Cardiac fibroblast (primary cell): ENCODE data around the gene SLC22A17.

ENCODE experiments used
- DNase-seq, 2 donors: peaks; one replicate each; pipeline versions ENCODE4 v3.0.0 to v3.0.0-alpha.2; 2010; ENCODE audit warnings: low read depth in 2 of 2
- H3K4me3 ChIP-seq, 2 donors: replicated peaks in 1 of 2; 1 replicate in 1 of 2; 2 replicates in 1 of 2; pipeline ENCODE4 v1.5.1; 2011; ENCODE audit warnings: low read depth in 2 of 2, low read length in 2 of 2, mild to moderate bottlenecking in 2 of 2, moderate library complexity in 1 of 2
- TF ChIP-seq, protein P1 (sequence below): IDR thresholded peaks from one replicate; pipeline ENCODE4 v1.5.1; 2011; ENCODE audit warnings: low read depth, mild to moderate bottlenecking, low read length, inconsistent platforms

Gene SLC22A17

GRCh38 chr14:23297611-23298277, 54.9 kb downstream of the SLC22A17 start:
- TF ChIP-seq, protein P1, sequence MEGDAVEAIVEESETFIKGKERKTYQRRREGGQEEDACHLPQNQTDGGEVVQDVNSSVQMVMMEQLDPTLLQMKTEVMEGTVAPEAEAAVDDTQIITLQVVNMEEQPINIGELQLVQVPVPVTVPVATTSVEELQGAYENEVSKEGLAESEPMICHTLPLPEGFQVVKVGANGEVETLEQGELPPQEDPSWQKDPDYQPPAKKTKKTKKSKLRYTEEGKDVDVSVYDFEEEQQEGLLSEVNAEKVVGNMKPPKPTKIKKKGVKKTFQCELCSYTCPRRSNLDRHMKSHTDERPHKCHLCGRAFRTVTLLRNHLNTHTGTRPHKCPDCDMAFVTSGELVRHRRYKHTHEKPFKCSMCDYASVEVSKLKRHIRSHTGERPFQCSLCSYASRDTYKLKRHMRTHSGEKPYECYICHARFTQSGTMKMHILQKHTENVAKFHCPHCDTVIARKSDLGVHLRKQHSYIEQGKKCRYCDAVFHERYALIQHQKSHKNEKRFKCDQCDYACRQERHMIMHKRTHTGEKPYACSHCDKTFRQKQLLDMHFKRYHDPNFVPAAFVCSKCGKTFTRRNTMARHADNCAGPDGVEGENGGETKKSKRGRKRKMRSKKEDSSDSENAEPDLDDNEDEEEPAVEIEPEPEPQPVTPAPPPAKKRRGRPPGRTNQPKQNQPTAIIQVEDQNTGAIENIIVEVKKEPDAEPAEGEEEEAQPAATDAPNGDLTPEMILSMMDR, result no peak
- H3K4me3 ChIP-seq, result no peak overlapping the region
- no peak for DNase-seq

- TF ChIP-seq, protein P1, result no peak
- H3K4me3 ChIP-seq, result no peak overlapping the region
- no peak for DNase-seq
Measured at GRCh38 chr14:23297096-23297495, 55.6 kb downstream of the SLC22A17 start.
